KG1 (cell line): ENCODE data around the gene ZNF445.
"Not testable (repeated sequence)": the region's sequence is repeated elsewhere in the genome, so short reads cannot be mapped to it uniquely, and the experiment has no call there.

Source experiments
- DNase-seq: peaks from one replicate; lab custom pipeline; 2025; lab: John Stamatoyannopoulos, UW

ZNF445 gene

DNA sequence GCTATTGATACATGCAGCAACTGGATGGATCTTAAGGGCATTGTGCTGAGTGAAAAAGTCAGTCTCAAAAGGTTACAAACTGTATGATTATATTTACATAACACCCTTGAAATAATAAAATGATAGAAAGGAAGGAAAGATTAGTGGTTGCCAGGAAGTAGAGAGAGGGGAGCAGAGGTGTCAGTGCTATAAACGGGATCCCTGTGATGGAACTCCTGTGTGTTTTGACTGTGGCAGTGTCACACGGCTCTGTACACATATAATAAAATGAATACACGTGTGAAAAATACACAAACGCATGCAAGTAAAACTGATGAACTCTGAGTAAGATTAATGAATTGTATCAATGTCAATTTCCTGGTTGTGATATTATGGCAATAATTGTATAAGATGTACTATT, 78.6 kb downstream of the ZNF445 start:
- no peak for DNase-seq

DNA sequence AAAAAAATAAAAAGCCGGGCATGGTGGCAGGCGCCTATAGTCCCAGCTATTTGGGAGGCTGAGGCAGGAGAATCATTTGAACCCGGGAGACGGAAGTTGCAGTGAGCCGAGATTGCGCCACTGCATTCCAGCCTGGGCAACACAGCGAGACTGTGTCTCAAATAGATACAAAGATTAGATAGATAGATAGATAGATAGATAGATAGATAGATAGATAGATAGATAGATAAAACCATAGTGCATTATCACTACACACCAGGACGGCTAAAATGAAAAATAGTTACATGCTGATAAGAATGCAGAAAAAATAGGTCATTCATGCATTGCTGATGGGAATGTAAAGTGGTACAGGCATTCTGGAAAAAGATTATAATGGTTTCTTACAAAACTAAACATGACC, 79.2 kb downstream of the ZNF445 start:
- not testable (repeated sequence) for DNase-seq

DNA sequence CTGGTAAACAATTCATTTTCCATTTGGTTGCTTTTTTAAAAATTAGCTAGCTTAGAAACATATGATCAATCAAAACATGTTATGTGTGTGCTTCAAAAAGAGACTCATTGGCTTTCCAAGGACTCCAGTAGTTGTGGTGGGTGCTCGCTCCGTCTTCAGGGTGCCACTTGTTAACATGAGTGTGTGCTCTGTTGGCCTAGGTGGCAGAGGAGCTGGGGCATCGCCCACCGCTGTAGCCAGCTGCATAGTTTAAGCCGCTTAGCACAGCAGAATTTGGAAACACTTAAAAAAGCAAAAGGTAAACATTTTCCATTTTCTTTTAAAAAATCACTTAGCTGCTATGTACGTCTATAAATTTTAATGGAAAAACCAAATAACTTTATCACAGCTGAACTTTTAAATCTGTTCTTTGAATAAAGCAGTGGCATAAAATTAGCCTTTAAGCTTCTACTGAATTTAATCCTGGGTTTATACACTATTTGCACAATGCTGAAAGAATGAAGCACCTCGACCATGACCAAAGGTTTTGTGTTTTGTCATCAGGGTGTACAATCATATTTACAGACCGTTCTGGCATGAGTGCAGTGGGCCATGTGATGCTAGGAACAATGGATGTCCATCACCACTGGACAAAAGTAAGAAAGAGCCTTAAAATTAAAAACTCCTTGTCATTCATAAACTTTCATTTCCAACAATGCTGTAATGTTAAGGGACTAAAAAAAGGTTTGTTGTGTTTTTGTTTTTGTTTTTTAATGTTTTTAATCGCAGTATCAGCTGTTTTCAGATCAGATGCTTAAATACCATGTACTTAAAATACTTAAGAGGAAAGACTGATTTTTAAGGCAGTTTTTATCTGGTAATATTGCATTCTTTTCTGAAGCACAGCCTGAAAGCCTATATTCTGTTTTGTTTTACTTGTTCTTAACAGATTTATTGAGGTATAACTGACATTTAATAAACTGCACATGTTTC, 81.0 kb downstream of the ZNF445 start:
- DNase-seq = no peak

DNA sequence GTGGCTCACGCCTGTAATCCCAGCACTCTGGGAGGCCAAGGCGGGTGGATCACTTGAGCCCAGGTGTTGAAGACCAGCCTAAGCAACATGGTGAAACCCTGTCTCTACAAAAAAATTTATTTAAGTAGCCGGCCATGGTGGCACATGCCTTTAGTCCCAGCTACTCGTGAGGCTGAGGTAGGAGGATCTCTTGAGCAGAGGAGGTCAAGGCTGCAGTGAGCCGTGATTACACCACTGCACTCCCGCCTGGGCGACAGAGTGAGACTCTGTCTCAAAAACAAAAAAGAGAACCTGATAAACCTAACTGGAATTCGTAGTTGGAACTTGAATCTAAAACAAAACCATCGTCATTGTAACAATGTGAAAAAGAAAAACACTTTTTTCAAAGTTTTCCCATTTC, 81.8 kb downstream of the ZNF445 start:
- no peak for DNase-seq

DNA sequence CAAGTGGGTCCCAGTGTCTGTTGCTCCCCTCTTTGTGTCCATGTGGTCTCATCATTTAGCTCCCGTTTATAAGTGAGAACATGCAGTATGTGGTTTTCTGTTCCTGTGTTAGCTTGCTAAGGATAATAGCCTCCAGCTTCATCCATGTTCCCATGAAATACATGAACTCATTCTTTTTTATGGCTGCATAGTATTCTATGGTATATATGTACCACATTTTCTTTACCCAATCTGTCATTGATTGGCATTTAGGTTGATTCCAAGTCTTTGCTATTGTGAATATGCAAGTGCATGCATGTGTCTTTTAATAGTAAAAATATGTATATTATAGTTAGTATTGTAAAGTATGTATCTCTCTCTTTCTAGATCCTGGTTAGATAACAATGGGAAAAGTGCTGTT, 85.0 kb downstream of the ZNF445 start:
- DNase-seq = no peak

DNA sequence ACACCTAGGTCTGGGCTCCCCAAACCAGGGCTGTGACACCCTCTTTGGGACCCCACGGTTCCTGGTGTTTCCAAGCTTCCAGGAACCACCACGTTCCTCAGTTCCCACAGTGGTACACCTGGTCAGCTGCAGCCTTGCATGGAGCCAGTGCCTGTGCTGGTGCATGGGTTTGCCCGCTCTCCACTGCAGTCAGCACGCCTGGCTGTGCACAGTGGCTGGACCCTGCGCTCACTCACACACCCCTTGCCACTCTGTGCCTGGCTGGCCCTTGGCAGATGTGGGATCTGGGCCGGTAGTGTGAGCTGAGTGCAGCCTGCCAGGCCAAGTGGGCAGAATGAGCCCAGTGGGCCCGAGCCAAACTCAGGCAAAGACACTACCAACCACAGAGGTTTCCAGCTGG, 90.1 kb downstream of the ZNF445 start:
- DNase-seq = no peak
